ENCODE measurements around the gene AMHR2.

DNA sequence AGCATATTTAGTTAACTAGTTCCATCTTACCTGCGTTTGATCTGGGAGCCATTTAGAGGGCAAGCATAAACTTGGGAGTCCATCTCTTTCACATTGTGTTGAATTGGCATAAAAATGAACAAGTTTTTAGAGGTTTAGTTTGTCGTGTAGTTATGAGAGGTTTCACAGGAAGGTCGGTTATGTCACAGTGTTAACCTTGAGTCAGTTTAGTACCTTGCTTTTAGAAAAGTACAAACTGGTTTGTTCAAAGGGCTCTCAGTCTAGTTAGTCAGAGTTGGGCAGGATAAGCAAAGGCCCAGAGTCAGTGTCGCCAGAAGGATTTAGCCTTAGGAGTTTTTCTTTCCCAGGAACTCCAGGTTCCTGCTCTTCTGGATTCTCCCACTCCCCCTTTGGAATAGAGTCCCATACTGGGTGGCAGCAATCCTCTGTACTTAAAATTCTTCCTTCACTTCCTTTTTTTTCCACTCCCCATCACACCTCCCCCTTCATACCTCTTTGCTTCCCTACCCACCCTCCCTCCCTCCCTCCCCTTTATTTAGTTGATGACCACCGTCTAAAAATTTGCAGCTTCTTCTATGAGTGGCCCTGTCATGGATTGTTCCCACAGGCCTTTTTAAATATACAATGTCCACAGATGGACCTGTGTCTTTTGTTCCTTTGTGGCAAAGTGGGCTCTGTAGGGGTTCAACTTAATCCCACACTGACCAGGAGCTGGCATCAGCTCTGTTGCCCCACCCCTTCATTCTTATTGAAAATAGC is 40.3 kb downstream of the AMHR2 start:
- TF ChIP-seq, protein P1, sequence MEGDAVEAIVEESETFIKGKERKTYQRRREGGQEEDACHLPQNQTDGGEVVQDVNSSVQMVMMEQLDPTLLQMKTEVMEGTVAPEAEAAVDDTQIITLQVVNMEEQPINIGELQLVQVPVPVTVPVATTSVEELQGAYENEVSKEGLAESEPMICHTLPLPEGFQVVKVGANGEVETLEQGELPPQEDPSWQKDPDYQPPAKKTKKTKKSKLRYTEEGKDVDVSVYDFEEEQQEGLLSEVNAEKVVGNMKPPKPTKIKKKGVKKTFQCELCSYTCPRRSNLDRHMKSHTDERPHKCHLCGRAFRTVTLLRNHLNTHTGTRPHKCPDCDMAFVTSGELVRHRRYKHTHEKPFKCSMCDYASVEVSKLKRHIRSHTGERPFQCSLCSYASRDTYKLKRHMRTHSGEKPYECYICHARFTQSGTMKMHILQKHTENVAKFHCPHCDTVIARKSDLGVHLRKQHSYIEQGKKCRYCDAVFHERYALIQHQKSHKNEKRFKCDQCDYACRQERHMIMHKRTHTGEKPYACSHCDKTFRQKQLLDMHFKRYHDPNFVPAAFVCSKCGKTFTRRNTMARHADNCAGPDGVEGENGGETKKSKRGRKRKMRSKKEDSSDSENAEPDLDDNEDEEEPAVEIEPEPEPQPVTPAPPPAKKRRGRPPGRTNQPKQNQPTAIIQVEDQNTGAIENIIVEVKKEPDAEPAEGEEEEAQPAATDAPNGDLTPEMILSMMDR (conservative IDR thresholded peaks at IDR 0.05): no peak
- no peak for TF ChIP-seq EZH2 (IDR thresholded peaks at IDR 0.05; ENCODE audit: low read depth)

All from PC-9 (cell line).